CD4-positive, alpha-beta T cell treated with Interleukin-15 for 4 hours (primary cell): ENCODE results near the gene TEDC1.
A peak's percentile ranks its signal among the peaks of the same experiment; 100 is the strongest.

Experiments
- DNase-seq: peaks from one replicate; pipeline ENCODE4 v3.0.0-alpha.2; 2020; ENCODE audit warnings: low spot score

The TEDC1 gene

GRCh38 chr14:105525861-105526775 is 35.1 kb downstream of the TEDC1 start, which contains the start of gene TMEM121:
Gene TMEM121 (plus strand): TSS chr14:105526583. CDS start chr14:105528835, 2,252 bp downstream.
- DNase-seq: no peak

- no peak for DNase-seq
These were observed 35.8 kb downstream of the TEDC1 start for GRCh38 chr14:105526776-105527380.

- DNase-seq: no peak
These were observed 36.4 kb downstream of the TEDC1 start for GRCh38 chr14:105527381-105527825.

- peak; percentile 81 for DNase-seq
These were observed 37.0 kb downstream of the TEDC1 start for GRCh38 chr14:105527826-105528585.

GRCh38 chr14:105528586-105529318 is 37.7 kb downstream of the TEDC1 start:
- DNase-seq: no peak

GRCh38 chr14:105529319-105529568 is 38.2 kb downstream of the TEDC1 start:
- no peak for DNase-seq

GRCh38 chr14:105529569-105530284 is 38.7 kb downstream of the TEDC1 start:
- DNase-seq: peak; percentile 22

GRCh38 chr14:105530285-105531087 is 39.4 kb downstream of the TEDC1 start:
- no peak for DNase-seq

GRCh38 chr14:105531088-105531893 is 40.2 kb downstream of the TEDC1 start:
- DNase-seq: no peak

- no peak for DNase-seq
These were observed 41.0 kb downstream of the TEDC1 start for GRCh38 chr14:105531894-105532623.

GRCh38 chr14:105532735-105533141 is 41.7 kb downstream of the TEDC1 start:
- no peak for DNase-seq

GRCh38 chr14:105533391-105533790 is 42.3 kb downstream of the TEDC1 start:
- no peak for DNase-seq

GRCh38 chr14:105533811-105534498 is 42.9 kb downstream of the TEDC1 start:
- DNase-seq: no peak

- no peak for DNase-seq
These were observed 43.5 kb downstream of the TEDC1 start for GRCh38 chr14:105534586-105534985.

GRCh38 chr14:105536051-105536450 is 45.0 kb downstream of the TEDC1 start:
- no peak for DNase-seq

GRCh38 chr14:105536691-105537579 is 45.9 kb downstream of the TEDC1 start:
- DNase-seq: no peak
